Measurements from ENCODE around the gene SGMS2. TPM values are rescaled to one million over a fixed set of nuclear protein-coding genes. Genes with fewer than 3 reads are reported as not detected.

Gene SGMS2
- total RNA-seq, 1 donor from 2014 or later = 1.1 TPM

DNA sequence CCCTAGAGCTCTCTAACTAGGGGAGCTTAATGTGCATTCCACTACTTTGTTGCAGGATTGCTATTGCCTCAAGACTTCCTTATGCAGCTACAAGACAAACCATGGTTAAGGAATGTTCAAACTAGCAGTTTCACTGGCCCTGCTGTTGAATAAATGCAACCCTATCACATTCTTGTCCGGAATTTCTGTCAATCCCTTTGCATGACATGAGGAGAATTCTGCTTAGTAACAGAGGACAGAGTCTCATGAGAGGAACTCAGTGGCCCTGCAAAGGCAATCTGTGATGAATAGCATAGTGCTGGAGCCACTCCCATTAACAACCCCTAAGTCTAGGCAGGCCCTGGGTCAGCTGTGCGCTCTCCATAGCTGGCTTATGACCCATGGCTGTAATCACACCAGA is 30.7 kb upstream of the SGMS2 start:
- Histone ChIP-seq H3K79me2 (ENCODE audit: low read depth) (no peaks in the 10 kb centered on the region), H3K36me3 (no peaks in the 10 kb centered on the region), H3K4me2 (no peak overlapping the region), H3K27ac (no peak overlapping the region), H3K27me3 (no peaks in the 10 kb centered on the region), H3K9ac (no peak overlapping the region), H3F3A (ENCODE audit: low read depth) (no peaks in the 10 kb centered on the region), H3K4me1 (peaks cover 14% of the 10 kb centered on the region), H2AFZ (replicated peaks) (peak overlapping the region; percentile 37), H4K20me1 (ENCODE audit: low read depth) (no peaks in the 10 kb centered on the region), H3K4me3 (no peak overlapping the region), H3K9me3 (ENCODE audit: low read depth) (no peaks in the 10 kb centered on the region)
- Mint-ChIP-seq H3K4me1 (no peaks in the 10 kb centered on the region), H3K4me3 (no peak overlapping the region), H3K27me3 (ENCODE audit: insufficient read depth, low read depth) (no peaks in the 10 kb centered on the region), H3K36me3 (no peaks in the 10 kb centered on the region), H3K9me3 (no peaks in the 10 kb centered on the region), H3K27ac (no peak overlapping the region)
- peak; percentile 9 for DNase-seq (ENCODE audit: low spot score)
- TF ChIP-seq EZH2phosphoT487 (IDR thresholded peaks at IDR 0.05) (no peak), EZH2 (IDR thresholded peaks at IDR 0.05) (no peak)
- TF ChIP-seq, protein P1, sequence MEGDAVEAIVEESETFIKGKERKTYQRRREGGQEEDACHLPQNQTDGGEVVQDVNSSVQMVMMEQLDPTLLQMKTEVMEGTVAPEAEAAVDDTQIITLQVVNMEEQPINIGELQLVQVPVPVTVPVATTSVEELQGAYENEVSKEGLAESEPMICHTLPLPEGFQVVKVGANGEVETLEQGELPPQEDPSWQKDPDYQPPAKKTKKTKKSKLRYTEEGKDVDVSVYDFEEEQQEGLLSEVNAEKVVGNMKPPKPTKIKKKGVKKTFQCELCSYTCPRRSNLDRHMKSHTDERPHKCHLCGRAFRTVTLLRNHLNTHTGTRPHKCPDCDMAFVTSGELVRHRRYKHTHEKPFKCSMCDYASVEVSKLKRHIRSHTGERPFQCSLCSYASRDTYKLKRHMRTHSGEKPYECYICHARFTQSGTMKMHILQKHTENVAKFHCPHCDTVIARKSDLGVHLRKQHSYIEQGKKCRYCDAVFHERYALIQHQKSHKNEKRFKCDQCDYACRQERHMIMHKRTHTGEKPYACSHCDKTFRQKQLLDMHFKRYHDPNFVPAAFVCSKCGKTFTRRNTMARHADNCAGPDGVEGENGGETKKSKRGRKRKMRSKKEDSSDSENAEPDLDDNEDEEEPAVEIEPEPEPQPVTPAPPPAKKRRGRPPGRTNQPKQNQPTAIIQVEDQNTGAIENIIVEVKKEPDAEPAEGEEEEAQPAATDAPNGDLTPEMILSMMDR (IDR thresholded peaks at IDR 0.05) = no peak

DNA sequence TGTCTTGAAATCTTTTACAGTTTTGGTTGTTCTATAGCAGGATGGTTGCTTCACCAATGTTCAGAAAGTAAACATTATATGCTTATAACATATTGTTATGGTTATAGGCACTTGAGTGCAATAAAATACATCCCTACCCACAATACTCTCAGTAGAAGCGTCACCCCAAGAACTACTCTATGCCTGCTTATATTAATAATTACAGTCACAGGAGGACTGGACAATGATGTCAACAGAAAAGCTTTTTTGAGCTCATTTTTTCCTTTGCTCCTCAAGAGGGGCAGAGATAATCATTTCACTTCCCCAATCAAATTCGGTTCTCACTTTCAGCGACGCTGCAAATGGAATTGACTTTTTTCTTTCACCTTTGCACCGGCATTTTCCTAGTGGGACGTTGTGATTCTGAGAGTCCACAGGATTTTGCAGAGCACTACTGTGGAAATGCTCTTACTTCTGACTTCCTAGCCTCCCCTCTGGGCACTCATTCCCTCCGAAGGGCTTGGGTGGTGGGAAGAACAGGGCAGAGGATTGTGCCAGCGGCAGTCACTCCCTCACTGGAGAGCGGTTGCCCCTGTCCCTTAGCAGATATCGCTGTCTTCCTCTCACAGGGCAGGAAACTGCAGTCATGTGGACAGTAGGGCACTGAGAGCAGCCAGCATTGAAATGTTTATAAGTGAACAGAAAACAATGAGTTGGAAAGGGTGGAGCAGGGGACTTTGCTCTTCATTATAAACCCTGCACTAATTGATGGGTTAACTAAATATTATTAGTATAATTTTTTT is 24.9 kb upstream of the SGMS2 start:
- Mint-ChIP-seq H3K4me3 (no peak overlapping the region), H3K9me3 (no peaks in the 10 kb centered on the region), H3K36me3 (no peaks in the 10 kb centered on the region), H3K27ac (no peak overlapping the region), H3K4me1 (no peaks in the 10 kb centered on the region), H3K27me3 (ENCODE audit: insufficient read depth, low read depth) (no peaks in the 10 kb centered on the region)
- no peak overlapping the region for H3K4me3 ChIP-seq
- H3K4me1 ChIP-seq = peaks cover 8% of the 10 kb centered on the region
- H3K79me2 ChIP-seq (ENCODE audit: low read depth) = no peaks in the 10 kb centered on the region
- H3K27me3 ChIP-seq = no peaks in the 10 kb centered on the region
- H3K9ac ChIP-seq = no peak overlapping the region
- no peaks in the 10 kb centered on the region for H4K20me1 ChIP-seq (ENCODE audit: low read depth)
- no peaks in the 10 kb centered on the region for H3K36me3 ChIP-seq
- H3K9me3 ChIP-seq (ENCODE audit: low read depth) = no peaks in the 10 kb centered on the region
- DNase-seq (ENCODE audit: low spot score) = no peak
- H3K4me2 ChIP-seq = no peak overlapping the region
- H3F3A ChIP-seq (ENCODE audit: low read depth) = no peaks in the 10 kb centered on the region
- no peak overlapping the region for H3K27ac ChIP-seq
- no peak overlapping the region for H2AFZ ChIP-seq (replicated peaks)
- TF ChIP-seq, protein P1 (IDR thresholded peaks at IDR 0.05) = no peak
- no peak for TF ChIP-seq EZH2phosphoT487 (IDR thresholded peaks at IDR 0.05)
- TF ChIP-seq EZH2 (IDR thresholded peaks at IDR 0.05) = no peak

DNA sequence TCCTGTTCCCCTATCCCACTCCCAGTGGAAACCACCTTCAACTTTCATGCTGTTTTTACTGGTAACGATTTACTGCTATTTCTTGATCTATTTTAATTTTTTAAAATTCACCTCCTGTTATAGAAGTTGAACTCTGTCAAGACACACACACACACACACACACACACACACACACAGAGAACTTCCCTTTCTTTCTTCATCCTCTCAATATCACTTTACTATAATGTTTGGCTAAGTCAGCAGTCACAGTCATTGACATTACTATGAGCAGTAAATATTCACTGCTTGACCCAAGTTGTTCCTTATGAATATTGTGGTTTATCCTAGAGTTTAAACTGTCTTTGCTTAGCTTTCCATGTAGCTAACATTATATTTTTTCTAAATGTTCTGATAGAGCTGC is 24.0 kb upstream of the SGMS2 start:
- no peak overlapping the region for H3K4me3 ChIP-seq
- TF ChIP-seq, protein P1 (IDR thresholded peaks at IDR 0.05) = no peak
- TF ChIP-seq EZH2 (IDR thresholded peaks at IDR 0.05) = no peak
- TF ChIP-seq EZH2phosphoT487 (IDR thresholded peaks at IDR 0.05) = no peak
- no peaks in the 10 kb centered on the region for H3K27me3 ChIP-seq
- no peaks in the 10 kb centered on the region for H3F3A ChIP-seq (ENCODE audit: low read depth)
- no peaks in the 10 kb centered on the region for H3K36me3 Mint-ChIP-seq
- no peaks in the 10 kb centered on the region for H3K4me1 ChIP-seq
- no peak overlapping the region for H3K4me2 ChIP-seq
- no peak overlapping the region for H3K4me3 Mint-ChIP-seq
- no peak for DNase-seq (ENCODE audit: low spot score)
- no peak overlapping the region for H3K27ac ChIP-seq
- no peaks in the 10 kb centered on the region for H3K9me3 Mint-ChIP-seq
- H3K9me3 ChIP-seq (ENCODE audit: low read depth) = no peaks in the 10 kb centered on the region
- H4K20me1 ChIP-seq (ENCODE audit: low read depth) = no peaks in the 10 kb centered on the region
- H2AFZ ChIP-seq (replicated peaks) = no peak overlapping the region
- no peaks in the 10 kb centered on the region for H3K36me3 ChIP-seq
- no peaks in the 10 kb centered on the region for H3K4me1 Mint-ChIP-seq
- H3K79me2 ChIP-seq (ENCODE audit: low read depth) = no peaks in the 10 kb centered on the region
- H3K9ac ChIP-seq = no peak overlapping the region
- H3K27me3 Mint-ChIP-seq (ENCODE audit: insufficient read depth, low read depth) = no peaks in the 10 kb centered on the region
- H3K27ac Mint-ChIP-seq = no peak overlapping the region

Data from neural progenitor cell (in vitro differentiated cells).